A549 (cell line): ENCODE data around the gene USP25. TPM values are rescaled to one million over a fixed set of nuclear protein-coding genes. Genes with fewer than 3 reads are reported as not detected.

Source experiments
- ATAC-seq, 2 experiments: fragments of 200-7000 bp in 1 of 2; fragments of >200 bp in 1 of 2; cut with Nextera tagmentation in 1 of 2; cut with Tn5 transposase in 1 of 2; 3 replicates each; pipeline versions ENCODE4 v1.8.0 to v1.9.1; 2018 to 2020; ENCODE audit warnings: mild to moderate bottlenecking in 1 of 2, moderate library complexity in 1 of 2
- CTCF ChIA-PET: fragments of 300-600 bp; sonication (Branson Sonifier 250); formaldehyde crosslinking; extraction: SDS; loops from one replicate; lab custom pipeline; 2021; ENCODE audit warnings: antibody characterized with exemption, inconsistent platforms; lab: Yijun Ruan, JAX
- POLR2A ChIA-PET: fragments of 350-600 bp; formaldehyde crosslinking; extraction: SDS; loops from one replicate; lab custom pipeline; 2021; ENCODE audit warnings: antibody characterized with exemption, inconsistent platforms; lab: Yijun Ruan, JAX
- DNase-seq, 2 experiments: peaks; one replicate each; pipeline versions ENCODE4 v3.0.0 to v3.0.0-alpha.2; 2011 to 2016; ENCODE audit warnings: low read depth in 1 of 2, low spot score in 1 of 2
- FAIRE-seq: peaks from 2 replicates; lab custom pipeline; 2011; peaks lifted over from hg19 to GRCh38; lab: Jason Lieb, UNC
- H3K27ac ChIP-seq, 2 experiments: fragments of >200 bp; sonication (Bioruptor Twin); formaldehyde crosslinking; 3 replicates each; pipeline ENCODE4 v1.5.1; 2016 to 2017
- H3K4me1 ChIP-seq: fragments of >200 bp; sonication (Bioruptor Twin); formaldehyde crosslinking; 3 replicates; pipeline ENCODE4 v1.6.1; 2016
- H3K4me2 ChIP-seq: fragments of >200 bp; sonication (Bioruptor Twin); formaldehyde crosslinking; 3 replicates; pipeline ENCODE4 v1.6.1; 2016
- H3K4me3 ChIP-seq: fragments of >200 bp; sonication (Bioruptor Twin); formaldehyde crosslinking; 3 replicates; pipeline ENCODE4 v1.5.1; 2016
- H3K9me3 ChIP-seq: fragments of >200 bp; sonication (Bioruptor Twin); formaldehyde crosslinking; 3 replicates; pipeline ENCODE4 v1.6.1; 2016
- BHLHE40 ChIP-seq: IDR thresholded peaks from 2 replicates; pipeline ENCODE4 v1.6.1; 2012; ENCODE audit warnings: low read depth, low read length, inconsistent platforms
- CBX2 ChIP-seq: fragments of 200-600 bp; sonication (generic); IDR thresholded peaks from 2 replicates; pipeline ENCODE4 v1.6.1; 2016; ENCODE audit warnings: low read depth, mild to moderate bottlenecking, borderline replicate concordance
- CHD4 ChIP-seq: fragments of 200-600 bp; sonication (generic); IDR thresholded peaks from 2 replicates; pipeline ENCODE4 v1.6.1; 2016; ENCODE audit warnings: antibody characterized with exemption, mild to moderate bottlenecking, borderline replicate concordance
- EHF ChIP-seq: fragments of 250-450 bp; sonication (Bioruptor Pico); IDR thresholded peaks from 2 replicates; pipeline ENCODE4 v1.5.0; 2020; ENCODE audit warnings: mild to moderate bottlenecking
- EHMT2 ChIP-seq: fragments of 200-600 bp; sonication (generic); IDR thresholded peaks from 2 replicates; pipeline ENCODE4 v1.6.1; 2016; ENCODE audit warnings: antibody characterized with exemption, low read depth, mild to moderate bottlenecking, moderate library complexity
- FOXS1 ChIP-seq: fragments of 250-450 bp; sonication (Bioruptor Pico); IDR thresholded peaks from 2 replicates; pipeline ENCODE4 v1.5.0; 2020; ENCODE audit warnings: mild to moderate bottlenecking, moderate library complexity
- GATA3 ChIP-seq: IDR thresholded peaks from 2 replicates; pipeline ENCODE4 v1.6.1; 2012; ENCODE audit warnings: borderline replicate concordance
- HMGXB4 ChIP-seq: fragments of 250-450 bp; sonication (Bioruptor Pico); IDR thresholded peaks from 2 replicates; pipeline ENCODE4 v1.5.0; 2021; ENCODE audit warnings: mild to moderate bottlenecking, moderate library complexity, borderline replicate concordance
- JUN ChIP-seq, 2 experiments: fragments of >200 bp; sonication (Bioruptor Twin); formaldehyde crosslinking; IDR thresholded peaks; 2 replicates in 1 of 2; 3 replicates in 1 of 2; pipeline ENCODE4 v1.6.1; 2016 to 2017
- MAFK ChIP-seq: fragments of 450-650 bp; IDR thresholded peaks from 2 replicates; pipeline ENCODE4 v1.6.1; 2014; ENCODE audit not compliant: partially characterized antibody
- MAX ChIP-seq: IDR thresholded peaks from 2 replicates; pipeline ENCODE4 v1.6.1; 2012
- NPAS2 ChIP-seq: fragments of 250-450 bp; sonication (Bioruptor Pico); IDR thresholded peaks from 2 replicates; pipeline ENCODE4 v1.8.0; 2022; ENCODE audit warnings: mild to moderate bottlenecking, moderate library complexity, borderline replicate concordance
- PHF8 ChIP-seq: fragments of 200-600 bp; sonication (generic); IDR thresholded peaks from 2 replicates; pipeline ENCODE4 v1.6.1; 2016; ENCODE audit warnings: low read depth, mild to moderate bottlenecking, antibody characterized with exemption, moderate library complexity, borderline replicate concordance
- POLR2A ChIP-seq: IDR thresholded peaks from 2 replicates; pipeline ENCODE4 v1.6.1; 2012; ENCODE audit warnings: mild to moderate bottlenecking, low read length
- POLR2AphosphoS2 ChIP-seq: conservative IDR thresholded peaks from 2 replicates; pipeline ENCODE4 v1.6.1; 2012; ENCODE audit warnings: low read length, improper control_type of control experiment, inconsistent platforms
- RAD21 ChIP-seq, 2 experiments: fragments of >200 bp in 1 of 2; sonication (Bioruptor Twin) in 1 of 2; formaldehyde crosslinking in 1 of 2; IDR thresholded peaks in 1 of 2; conservative IDR thresholded peaks in 1 of 2; 2 replicates in 1 of 2; 3 replicates in 1 of 2; pipeline ENCODE4 v1.6.1; 2012 to 2018; ENCODE audit warnings: inconsistent platforms in 1 of 2
- RARB ChIP-seq: fragments of 250-450 bp; sonication (Bioruptor Pico); IDR thresholded peaks from 2 replicates; pipeline ENCODE4 v1.8.0; 2021; ENCODE audit warnings: mild to moderate bottlenecking, moderate library complexity
- RCOR1 ChIP-seq: fragments of 150-350 bp; IDR thresholded peaks from 2 replicates; pipeline ENCODE4 v1.6.1; 2014; ENCODE audit warnings: antibody characterized with exemption, low read length, low read depth
- RFX5 ChIP-seq: fragments of 450-650 bp; IDR thresholded peaks from 2 replicates; pipeline ENCODE4 v1.7.1; 2014; ENCODE audit warnings: antibody characterized with exemption, mild to moderate bottlenecking, moderate library complexity
- SMC3 ChIP-seq: fragments of >200 bp; sonication (Bioruptor Twin); formaldehyde crosslinking; IDR thresholded peaks from 3 replicates; pipeline ENCODE4 v1.6.1; 2018; ENCODE audit warnings: inconsistent platforms
- ZNF302 ChIP-seq: fragments of 250-450 bp; sonication (Bioruptor Pico); IDR thresholded peaks from 2 replicates; pipeline ENCODE4 v1.9.0; 2021; ENCODE audit warnings: inconsistent platforms, mild to moderate bottlenecking, moderate library complexity
- ZSCAN20 ChIP-seq: fragments of 250-450 bp; sonication (Bioruptor Pico); IDR thresholded peaks from 2 replicates; pipeline ENCODE4 v1.8.0; 2022; ENCODE audit warnings: mild to moderate bottlenecking, moderate library complexity
- WGBS: methylation state at CpG from one replicate; pipeline ENCODE4 v1.1.6; 2017; ENCODE audit errors: missing lambda C conversion rate; 5-methylcytosine and 5-hydroxymethylcytosine counted together
- polyA plus RNA-seq, 4 experiments: library from polyadenylated mRNA; depleted of rRNA in 3 of 4; stranded (reverse); fragments of >200 nt; fragmentation: RNase III in 1 of 4; extraction: RNeasy Plus Mini Kit Qiagen cat#74134 plus additional on column Dnase treatment in 1 of 4; gene quantifications; 2 replicates in 3 of 4; 3 replicates in 1 of 4; pipeline ENCODE4 v1.2.3, GENCODE V29; 2011 to 2017

The USP25 gene
- polyA plus RNA-seq, 2 of the 4 experiments (the other 2 are of a cell fraction): 15.3 to 33.5 TPM

GRCh38 chr21:15729346-15729673 lies 472 bp upstream of the USP25 start:
- ATAC-seq: no peak
- H3K4me2 ChIP-seq: peak overlapping the region; percentile 64
- TF ChIP-seq ZSCAN20 (CRISPR knock-in tag) (no peak), BHLHE40 (no peak), POLR2A (peak; percentile 31), PHF8 (no peak), CHD4 (no peak), MAX (peak; percentile 1; the same call in 1 of the 2 replicates), RAD21 (conservative IDR thresholded peaks at IDR 0.05 in 1 of 2, IDR thresholded peaks at IDR 0.05 in 1 of 2) (no peak), EHMT2 (no peak), SMC3 (no peak), MAFK (no peak), RFX5 (no peak), ZNF302 (CRISPR knock-in tag) (no peak), NPAS2 (no peak)
- TF ChIP-seq, all 56 proteins: peak for 2
- no peak for DNase-seq
- CTCF ChIA-PET: no interaction called here
- Histone ChIP-seq H3K27ac (peak overlapping the region; percentile 98 to 100), H3K4me1 (peaks cover 14% of the 10 kb centered on the region; the same call in 2 of the 3 replicates), H3K9me3 (no peaks in the 10 kb centered on the region), H3K4me3 (peak overlapping the region; percentile 85)
- FAIRE-seq: no peak
- POLR2A ChIA-PET: no interaction called here
- 6% methylated on average over 9 of the region's 11 CpGs for WGBS

- no peak for TF ChIP-seq PHF8
- TF ChIP-seq GATA3: no peak
- no peak for TF ChIP-seq JUN (IDR thresholded peaks at IDR 0.05)
- TF ChIP-seq CBX2: no peak
- ChIA-PET POLR2A (interaction anchor here (1.2 kb wide), 1 partner anchor 33 kb away, joined by 6 read pairs; no protein-coding TSS in a partner anchor), CTCF (interaction anchor here (0.8 to 1.1 kb wide), 4 partner anchors 23 to 98 kb away, joined by 3 to 4 read pairs (median 3); no protein-coding TSS in a partner anchor)
- under 1% methylated on average over 12 of the region's 30 CpGs for WGBS
- Histone ChIP-seq H3K4me3 (peak overlapping the region; percentile 85), H3K4me2 (peak overlapping the region; percentile 97), H3K4me1 (peaks cover 27% of the 10 kb centered on the region; the same call in 2 of the 3 replicates), H3K9me3 (no peaks in the 10 kb centered on the region), H3K27ac (peak overlapping the region; percentile 98 to 100)
- FAIRE-seq (no peak), ATAC-seq (peak; percentile 12 to 48), DNase-seq (no peak)
Measured at GRCh38 chr21:15730484-15731242, 881 bp downstream of the USP25 start.

- peak in 1 of 2 experiments; percentile 17 for DNase-seq
- POLR2A ChIA-PET: interaction anchor here (1.2 kb wide), 1 partner anchor 32 kb away, joined by 6 read pairs; no protein-coding TSS in a partner anchor
- Histone ChIP-seq H3K4me2 (peak overlapping the region; percentile 97), H3K4me3 (peak overlapping the region; percentile 85), H3K4me1 (peaks cover 29% of the 10 kb centered on the region; the same call in 2 of the 3 replicates), H3K27ac (peak overlapping the region; percentile 98 to 100), H3K9me3 (no peaks in the 10 kb centered on the region)
- no peak for FAIRE-seq
- TF ChIP-seq MAFK (no peak), RARB (CRISPR knock-in tag) (no peak), POLR2A (no peak), RCOR1 (no peak), FOXS1 (no peak), EHF (CRISPR knock-in tag) (no peak), HMGXB4 (CRISPR knock-in tag) (no peak), CBX2 (no peak), POLR2AphosphoS2 (no peak)
- CTCF ChIA-PET: interaction anchor here (1.1 kb wide), 1 partner anchor 24 kb away, joined by 3 read pairs; no protein-coding TSS in a partner anchor
- peak in 1 of 2 experiments; percentile 43; a peak in 3 of 6 replicates for ATAC-seq
- WGBS: 1% methylated on average over 4 of the region's 4 CpGs
Measured at GRCh38 chr21:15731243-15731613, 1.4 kb downstream of the USP25 start.
